Tibial nerve (tissue), 4 donors: ENCODE measurements around the gene COL25A1.

Experiments used
- EP300 ChIP-seq, 2 donors: sonication (generic); formaldehyde crosslinking; IDR thresholded peaks; one replicate each; pipeline ENCODE4 v1.6.1; 2017; ENCODE audit warnings: antibody characterized with exemption in 2 of 2, mild to moderate bottlenecking in 1 of 2
- POLR2A ChIP-seq, 2 donors: fragments of 450-650 bp; IDR thresholded peaks; one replicate each; pipeline ENCODE4 v1.6.1; 2017; ENCODE audit warnings: antibody characterized with exemption in 2 of 2, mild to moderate bottlenecking in 2 of 2, moderate library complexity in 2 of 2
- TF ChIP-seq, protein P1 (sequence below), 5 experiments: fragments of 200-600 bp in 3 of 5; fragments of 450-650 bp in 2 of 5; sonication (generic) in 3 of 5; IDR thresholded peaks; one replicate each; pipeline ENCODE4 v1.5.1; 2016 to 2019; ENCODE audit warnings: antibody characterized with exemption in 5 of 5, mild to moderate bottlenecking in 3 of 5, moderate library complexity in 2 of 5

- TF ChIP-seq, protein P1, sequence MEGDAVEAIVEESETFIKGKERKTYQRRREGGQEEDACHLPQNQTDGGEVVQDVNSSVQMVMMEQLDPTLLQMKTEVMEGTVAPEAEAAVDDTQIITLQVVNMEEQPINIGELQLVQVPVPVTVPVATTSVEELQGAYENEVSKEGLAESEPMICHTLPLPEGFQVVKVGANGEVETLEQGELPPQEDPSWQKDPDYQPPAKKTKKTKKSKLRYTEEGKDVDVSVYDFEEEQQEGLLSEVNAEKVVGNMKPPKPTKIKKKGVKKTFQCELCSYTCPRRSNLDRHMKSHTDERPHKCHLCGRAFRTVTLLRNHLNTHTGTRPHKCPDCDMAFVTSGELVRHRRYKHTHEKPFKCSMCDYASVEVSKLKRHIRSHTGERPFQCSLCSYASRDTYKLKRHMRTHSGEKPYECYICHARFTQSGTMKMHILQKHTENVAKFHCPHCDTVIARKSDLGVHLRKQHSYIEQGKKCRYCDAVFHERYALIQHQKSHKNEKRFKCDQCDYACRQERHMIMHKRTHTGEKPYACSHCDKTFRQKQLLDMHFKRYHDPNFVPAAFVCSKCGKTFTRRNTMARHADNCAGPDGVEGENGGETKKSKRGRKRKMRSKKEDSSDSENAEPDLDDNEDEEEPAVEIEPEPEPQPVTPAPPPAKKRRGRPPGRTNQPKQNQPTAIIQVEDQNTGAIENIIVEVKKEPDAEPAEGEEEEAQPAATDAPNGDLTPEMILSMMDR (IDR thresholded peaks at IDR 0.05), result no peak
- TF ChIP-seq EP300 (IDR thresholded peaks at IDR 0.05), result no peak
- TF ChIP-seq POLR2A (IDR thresholded peaks at IDR 0.05), result no peak
Measured at GRCh38 chr4:109040441-109040840, 262.0 kb downstream of the COL25A1 start.
